ENCODE results near the gene CACNA2D1. TPM values are rescaled to one million over a fixed set of nuclear protein-coding genes. Genes with fewer than 3 reads are reported as not detected.
"Not testable (repeated sequence)": the region's sequence is repeated elsewhere in the genome, so short reads cannot be mapped to it uniquely, and the experiment has no call there.

CACNA2D1 gene
- polyA plus RNA-seq, 1 donor, result 11.4 TPM

- 100% methylated on average over 1 of the region's 2 CpGs for WGBS (ENCODE audit: insufficient coverage, low lambda C conversion rate)
- Histone ChIP-seq H3K36me3 (ENCODE audit: control insufficient read depth, insufficient read depth, low read length) (no peaks in the 10 kb centered on the region), H3K9me3 (ENCODE audit: control insufficient read depth, low read depth, low read length) (no peaks in the 10 kb centered on the region), H3K27ac (ENCODE audit: low read length) (no peak overlapping the region), H3K4me3 (ENCODE audit: low read length) (no peak overlapping the region), H3K27me3 (ENCODE audit: control insufficient read depth, insufficient read depth, low read length) (no peaks in the 10 kb centered on the region), H3K4me1 (ENCODE audit: control insufficient read depth, insufficient read depth, low read length) (no peaks in the 10 kb centered on the region)
- no peak for DNase-seq
Measured at GRCh38 chr7:82015751-82016150, 427.8 kb downstream of the CACNA2D1 start.

GRCh38 chr7:82014574-82014973, 429.0 kb downstream of the CACNA2D1 start:
- H3K4me1 ChIP-seq (ENCODE audit: control insufficient read depth, insufficient read depth, low read length); H3K9me3 ChIP-seq (ENCODE audit: control insufficient read depth, low read depth, low read length); H3K4me3 ChIP-seq (ENCODE audit: low read length); H3K36me3 ChIP-seq (ENCODE audit: control insufficient read depth, insufficient read depth, low read length); H3K27ac ChIP-seq (ENCODE audit: low read length); DNase-seq; H3K27me3 ChIP-seq (ENCODE audit: control insufficient read depth, insufficient read depth, low read length): not testable (repeated sequence)
- WGBS (ENCODE audit: insufficient coverage, low lambda C conversion rate), result no CpG with 5 or more reads among the region's 9 CpGs

DNA sequence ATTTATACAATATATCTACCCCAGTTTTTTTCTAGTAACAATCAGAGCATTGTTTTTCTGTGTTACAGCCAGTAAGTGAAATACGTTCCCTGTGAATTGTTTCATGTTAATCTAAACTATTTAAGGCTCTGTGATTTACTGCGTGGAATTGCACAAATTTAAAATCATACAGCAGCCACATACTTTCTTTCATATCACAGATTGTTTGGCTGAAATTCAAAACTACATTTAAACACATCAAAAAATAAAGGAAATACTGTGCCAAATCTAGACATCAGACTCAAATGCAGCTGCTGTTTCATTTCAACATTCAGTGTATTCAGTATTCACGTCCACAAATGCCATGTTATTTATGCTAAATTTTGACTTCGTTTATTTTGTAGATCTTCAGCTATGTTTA, 431.1 kb downstream of the CACNA2D1 start:
- no peaks in the 10 kb centered on the region for H3K4me1 ChIP-seq (ENCODE audit: control insufficient read depth, insufficient read depth, low read length)
- 100% methylated on average over 1 of the region's 4 CpGs for WGBS (ENCODE audit: insufficient coverage, low lambda C conversion rate)
- H3K27ac ChIP-seq (ENCODE audit: low read length), result no peak overlapping the region
- H3K36me3 ChIP-seq (ENCODE audit: control insufficient read depth, insufficient read depth, low read length), result no peaks in the 10 kb centered on the region
- no peaks in the 10 kb centered on the region for H3K27me3 ChIP-seq (ENCODE audit: control insufficient read depth, insufficient read depth, low read length)
- H3K4me3 ChIP-seq (ENCODE audit: low read length), result no peak overlapping the region
- H3K9me3 ChIP-seq (ENCODE audit: control insufficient read depth, low read depth, low read length), result no peaks in the 10 kb centered on the region
- DNase-seq, result no peak

- no peak overlapping the region for H3K27ac ChIP-seq (ENCODE audit: low read length)
- WGBS (ENCODE audit: insufficient coverage, low lambda C conversion rate), result no CpG with 5 or more reads among the region's 1 CpG
- no peaks in the 10 kb centered on the region for H3K9me3 ChIP-seq (ENCODE audit: control insufficient read depth, low read depth, low read length)
- no peaks in the 10 kb centered on the region for H3K4me1 ChIP-seq (ENCODE audit: control insufficient read depth, insufficient read depth, low read length)
- no peak overlapping the region for H3K4me3 ChIP-seq (ENCODE audit: low read length)
- no peaks in the 10 kb centered on the region for H3K27me3 ChIP-seq (ENCODE audit: control insufficient read depth, insufficient read depth, low read length)
- DNase-seq, result no peak
- no peaks in the 10 kb centered on the region for H3K36me3 ChIP-seq (ENCODE audit: control insufficient read depth, insufficient read depth, low read length)
Measured at GRCh38 chr7:82010416-82010815, 433.2 kb downstream of the CACNA2D1 start.

DNA sequence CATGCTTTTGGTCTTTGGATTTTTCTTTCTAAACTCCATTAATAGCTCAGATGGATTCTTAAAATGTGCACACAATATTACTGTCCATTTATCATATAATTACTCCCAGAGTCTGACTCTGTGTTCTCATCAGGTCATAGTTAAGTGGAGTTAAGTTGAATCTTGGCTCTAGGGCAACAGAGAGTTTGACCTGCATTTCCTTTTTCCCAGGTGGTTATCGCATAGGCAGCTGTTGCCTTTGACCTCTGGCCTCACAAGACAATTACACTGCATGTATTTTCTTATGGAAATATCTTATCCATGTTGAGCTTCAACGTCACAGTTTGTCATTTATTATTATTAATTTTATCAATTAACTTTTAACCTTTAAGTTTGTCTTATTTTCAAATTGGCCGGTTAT, 436.3 kb downstream of the CACNA2D1 start:
- DNase-seq, result no peak
- H3K27me3 ChIP-seq (ENCODE audit: control insufficient read depth, insufficient read depth, low read length), result no peaks in the 10 kb centered on the region
- H3K36me3 ChIP-seq (ENCODE audit: control insufficient read depth, insufficient read depth, low read length), result no peaks in the 10 kb centered on the region
- no peak overlapping the region for H3K27ac ChIP-seq (ENCODE audit: low read length)
- no peak overlapping the region for H3K4me3 ChIP-seq (ENCODE audit: low read length)
- 56% methylated on average over 2 of the region's 3 CpGs for WGBS (ENCODE audit: insufficient coverage, low lambda C conversion rate)
- no peaks in the 10 kb centered on the region for H3K4me1 ChIP-seq (ENCODE audit: control insufficient read depth, insufficient read depth, low read length)
- H3K9me3 ChIP-seq (ENCODE audit: control insufficient read depth, low read depth, low read length), result no peaks in the 10 kb centered on the region

- DNase-seq, result no peak
- WGBS (ENCODE audit: insufficient coverage, low lambda C conversion rate), result 63% methylated on average over 2 of the region's 2 CpGs
- Histone ChIP-seq H3K27ac (ENCODE audit: low read length) (no peak overlapping the region), H3K9me3 (ENCODE audit: control insufficient read depth, low read depth, low read length) (no peaks in the 10 kb centered on the region), H3K27me3 (ENCODE audit: control insufficient read depth, insufficient read depth, low read length) (no peaks in the 10 kb centered on the region), H3K4me3 (ENCODE audit: low read length) (no peak overlapping the region), H3K36me3 (ENCODE audit: control insufficient read depth, insufficient read depth, low read length) (no peaks in the 10 kb centered on the region), H3K4me1 (ENCODE audit: control insufficient read depth, insufficient read depth, low read length) (no peaks in the 10 kb centered on the region)
Measured at GRCh38 chr7:82005056-82005455, 438.5 kb downstream of the CACNA2D1 start.

DNA sequence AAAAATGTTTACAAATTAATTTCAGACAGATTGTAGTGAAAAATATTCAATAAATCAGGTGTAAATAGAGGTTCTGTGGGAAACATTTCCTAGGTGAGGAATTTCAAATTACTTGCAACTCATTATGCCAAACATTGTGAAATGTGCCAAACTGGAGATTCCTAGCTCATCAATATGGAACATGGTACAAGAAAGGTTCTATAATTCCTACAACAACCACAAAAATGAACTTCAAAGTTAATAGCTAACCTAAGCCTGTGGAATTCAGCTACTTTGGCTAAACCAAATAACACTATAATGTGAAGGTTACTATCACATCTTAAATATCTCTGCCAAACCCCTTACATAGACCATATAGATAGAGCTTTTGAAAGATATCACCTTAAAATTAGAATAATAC, 450.4 kb downstream of the CACNA2D1 start:
- Histone ChIP-seq H3K4me3 (ENCODE audit: low read length) (no peak overlapping the region), H3K36me3 (ENCODE audit: control insufficient read depth, insufficient read depth, low read length) (no peaks in the 10 kb centered on the region), H3K9me3 (ENCODE audit: control insufficient read depth, low read depth, low read length) (no peaks in the 10 kb centered on the region), H3K27ac (ENCODE audit: low read length) (no peak overlapping the region), H3K27me3 (ENCODE audit: control insufficient read depth, insufficient read depth, low read length) (no peaks in the 10 kb centered on the region), H3K4me1 (ENCODE audit: control insufficient read depth, insufficient read depth, low read length) (no peaks in the 10 kb centered on the region)
- no peak for DNase-seq

DNA sequence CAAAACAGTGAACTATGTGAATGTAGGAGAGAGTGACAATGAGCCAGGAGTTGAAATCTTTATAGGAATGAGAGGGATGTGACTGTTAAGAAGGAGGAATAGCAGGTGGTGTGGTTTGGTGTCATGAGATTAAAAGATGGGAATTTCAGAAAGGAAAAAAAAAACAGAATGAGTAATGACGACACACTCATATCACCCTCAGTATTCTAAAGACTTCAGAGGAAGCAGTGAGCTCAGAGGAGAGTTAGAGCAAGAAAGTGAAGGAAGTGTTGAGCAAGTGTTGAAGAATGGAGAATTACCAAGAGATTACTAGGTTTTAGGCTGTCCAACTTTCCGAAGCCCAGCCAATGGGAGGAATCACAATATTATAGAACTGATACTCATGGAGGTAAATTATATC, 453.2 kb downstream of the CACNA2D1 start:
- DNase-seq, result no peak
- Histone ChIP-seq H3K27ac (ENCODE audit: low read length) (no peak overlapping the region), H3K4me1 (ENCODE audit: control insufficient read depth, insufficient read depth, low read length) (no peaks in the 10 kb centered on the region), H3K4me3 (ENCODE audit: low read length) (no peak overlapping the region), H3K9me3 (ENCODE audit: control insufficient read depth, low read depth, low read length) (no peaks in the 10 kb centered on the region), H3K27me3 (ENCODE audit: control insufficient read depth, insufficient read depth, low read length) (no peaks in the 10 kb centered on the region), H3K36me3 (ENCODE audit: control insufficient read depth, insufficient read depth, low read length) (no peaks in the 10 kb centered on the region)
- 100% methylated on average over 1 of the region's 2 CpGs for WGBS (ENCODE audit: insufficient coverage, low lambda C conversion rate)

- WGBS (ENCODE audit: insufficient coverage, low lambda C conversion rate), result 100% methylated on average over 1 of the region's 3 CpGs
- Histone ChIP-seq H3K4me3 (ENCODE audit: low read length) (no peak overlapping the region), H3K27ac (ENCODE audit: low read length) (no peak overlapping the region), H3K9me3 (ENCODE audit: control insufficient read depth, low read depth, low read length) (no peaks in the 10 kb centered on the region), H3K4me1 (ENCODE audit: control insufficient read depth, insufficient read depth, low read length) (no peaks in the 10 kb centered on the region), H3K36me3 (ENCODE audit: control insufficient read depth, insufficient read depth, low read length) (no peaks in the 10 kb centered on the region), H3K27me3 (ENCODE audit: control insufficient read depth, insufficient read depth, low read length) (no peaks in the 10 kb centered on the region)
- DNase-seq, result no peak
Measured at GRCh38 chr7:81986723-81987470, 456.7 kb downstream of the CACNA2D1 start.

GRCh38 chr7:81983406-81983805, 460.2 kb downstream of the CACNA2D1 start:
- Histone ChIP-seq H3K9me3 (ENCODE audit: control insufficient read depth, low read depth, low read length) (no peaks in the 10 kb centered on the region), H3K36me3 (ENCODE audit: control insufficient read depth, insufficient read depth, low read length) (no peaks in the 10 kb centered on the region), H3K27ac (ENCODE audit: low read length) (no peak overlapping the region), H3K4me3 (ENCODE audit: low read length) (no peak overlapping the region), H3K4me1 (ENCODE audit: control insufficient read depth, insufficient read depth, low read length) (no peaks in the 10 kb centered on the region), H3K27me3 (ENCODE audit: control insufficient read depth, insufficient read depth, low read length) (no peaks in the 10 kb centered on the region)
- WGBS (ENCODE audit: insufficient coverage, low lambda C conversion rate), result 86% methylated on average over 1 of the region's 3 CpGs
- no peak for DNase-seq

DNA sequence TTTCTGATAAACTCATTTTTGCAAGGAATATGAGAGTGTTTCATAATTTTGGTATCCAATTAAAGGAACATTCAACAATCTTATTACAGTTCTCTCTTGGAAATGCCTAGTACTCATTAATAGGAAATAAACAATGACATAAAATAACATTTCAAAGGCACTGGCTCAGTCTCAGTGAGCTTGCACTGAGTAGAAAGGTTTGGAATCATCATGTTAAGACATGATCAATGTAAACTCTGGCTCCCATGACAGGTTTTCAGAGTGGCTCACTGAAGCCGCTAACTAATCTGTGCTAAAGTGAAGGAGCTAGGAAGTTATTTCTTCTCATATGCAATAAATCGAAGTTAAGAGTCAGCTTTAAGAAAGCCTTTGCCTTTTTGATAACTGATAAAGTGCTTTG, 470.5 kb downstream of the CACNA2D1 start:
- no peaks in the 10 kb centered on the region for H3K9me3 ChIP-seq (ENCODE audit: control insufficient read depth, low read depth, low read length)
- no peaks in the 10 kb centered on the region for H3K27me3 ChIP-seq (ENCODE audit: control insufficient read depth, insufficient read depth, low read length)
- no peak overlapping the region for H3K4me3 ChIP-seq (ENCODE audit: low read length)
- no peak for DNase-seq
- H3K36me3 ChIP-seq (ENCODE audit: control insufficient read depth, insufficient read depth, low read length), result no peaks in the 10 kb centered on the region
- WGBS (ENCODE audit: insufficient coverage, low lambda C conversion rate), result 95% methylated on average over 2 of the region's 2 CpGs
- H3K27ac ChIP-seq (ENCODE audit: low read length), result no peak overlapping the region
- no peaks in the 10 kb centered on the region for H3K4me1 ChIP-seq (ENCODE audit: control insufficient read depth, insufficient read depth, low read length)

All from large intestine (tissue), 3 donors.